OCI-LY3 (cell line): ENCODE results near the gene CACNA1C.

ENCODE experiments used
- EZH2phosphoT487 ChIP-seq: fragments of 200-600 bp; shearing (Covaris generic); IDR thresholded peaks from 2 replicates; pipeline ENCODE4 v1.6.1; 2018; ENCODE audit warnings: antibody characterized with exemption, mixed run types, low read depth
- TF ChIP-seq, protein P1 (sequence below): fragments of 200-600, 300-600 bp; sonication (generic); IDR thresholded peaks from 2 replicates; pipeline ENCODE4 v1.5.1; 2014; ENCODE audit warnings: antibody characterized with exemption, low read length, low read depth

DNA sequence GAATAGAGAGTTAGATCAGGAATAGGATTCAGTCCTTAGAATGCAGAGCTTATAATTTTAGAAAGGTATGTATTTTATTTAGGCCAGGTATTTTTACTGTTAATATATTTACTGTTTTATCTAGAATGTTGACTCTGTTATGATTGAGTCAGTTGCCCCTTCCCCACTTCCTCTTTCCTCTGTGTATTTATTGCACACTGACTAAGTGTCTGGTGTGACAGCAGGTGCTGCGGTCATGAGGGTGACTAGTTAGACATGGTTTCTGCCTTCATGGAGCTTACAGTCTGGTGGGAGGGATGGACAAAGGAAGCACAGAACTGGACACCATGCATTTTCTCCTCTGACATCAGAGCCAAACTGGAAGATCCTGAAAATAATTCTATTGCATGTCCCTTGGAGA lies 159.8 kb downstream of the CACNA1C start:
- TF ChIP-seq, protein P1, sequence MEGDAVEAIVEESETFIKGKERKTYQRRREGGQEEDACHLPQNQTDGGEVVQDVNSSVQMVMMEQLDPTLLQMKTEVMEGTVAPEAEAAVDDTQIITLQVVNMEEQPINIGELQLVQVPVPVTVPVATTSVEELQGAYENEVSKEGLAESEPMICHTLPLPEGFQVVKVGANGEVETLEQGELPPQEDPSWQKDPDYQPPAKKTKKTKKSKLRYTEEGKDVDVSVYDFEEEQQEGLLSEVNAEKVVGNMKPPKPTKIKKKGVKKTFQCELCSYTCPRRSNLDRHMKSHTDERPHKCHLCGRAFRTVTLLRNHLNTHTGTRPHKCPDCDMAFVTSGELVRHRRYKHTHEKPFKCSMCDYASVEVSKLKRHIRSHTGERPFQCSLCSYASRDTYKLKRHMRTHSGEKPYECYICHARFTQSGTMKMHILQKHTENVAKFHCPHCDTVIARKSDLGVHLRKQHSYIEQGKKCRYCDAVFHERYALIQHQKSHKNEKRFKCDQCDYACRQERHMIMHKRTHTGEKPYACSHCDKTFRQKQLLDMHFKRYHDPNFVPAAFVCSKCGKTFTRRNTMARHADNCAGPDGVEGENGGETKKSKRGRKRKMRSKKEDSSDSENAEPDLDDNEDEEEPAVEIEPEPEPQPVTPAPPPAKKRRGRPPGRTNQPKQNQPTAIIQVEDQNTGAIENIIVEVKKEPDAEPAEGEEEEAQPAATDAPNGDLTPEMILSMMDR = no peak
- no peak for TF ChIP-seq EZH2phosphoT487
